Ishikawa (cell line): ENCODE results near the gene FAM171A1.

Experiments used
- CEBPB ChIP-seq: IDR thresholded peaks from 2 replicates; pipeline ENCODE4 v1.6.1; 2012
- CREB1 ChIP-seq: IDR thresholded peaks from 2 replicates; pipeline ENCODE4 v1.6.1; 2012; ENCODE audit warnings: low read depth
- EGR1 ChIP-seq: IDR thresholded peaks from 2 replicates; pipeline ENCODE4 v1.6.1; 2012
- EP300 ChIP-seq: IDR thresholded peaks from 2 replicates; pipeline ENCODE4 v1.6.1; 2012; ENCODE audit warnings: borderline replicate concordance
- FOXM1 ChIP-seq: IDR thresholded peaks from 2 replicates; pipeline ENCODE4 v1.6.1; 2012; ENCODE audit warnings: low read depth, borderline replicate concordance
- NFIC ChIP-seq: IDR thresholded peaks from 2 replicates; pipeline ENCODE4 v1.6.1; 2012
- REST ChIP-seq: IDR thresholded peaks from 2 replicates; pipeline ENCODE4 v1.6.1; 2012; ENCODE audit warnings: low read depth, mild to moderate bottlenecking
- TAF1 ChIP-seq: IDR thresholded peaks from 2 replicates; pipeline ENCODE4 v1.6.1; 2012; ENCODE audit warnings: low read depth, mild to moderate bottlenecking
- TCF12 ChIP-seq: IDR thresholded peaks from 2 replicates; pipeline ENCODE4 v1.6.1; 2012; ENCODE audit warnings: low read depth
- TEAD4 ChIP-seq: IDR thresholded peaks from 2 replicates; pipeline ENCODE4 v1.6.1; 2012
- USF1 ChIP-seq: IDR thresholded peaks from 2 replicates; pipeline ENCODE4 v1.6.1; 2012
- YY1 ChIP-seq: IDR thresholded peaks from 2 replicates; pipeline ENCODE4 v1.6.1; 2012; ENCODE audit warnings: low read depth
- ZBTB7A ChIP-seq: IDR thresholded peaks from 2 replicates; pipeline ENCODE4 v1.6.1; 2012; ENCODE audit warnings: low read depth
- TF ChIP-seq, protein P1 (sequence below): IDR thresholded peaks from 2 replicates; pipeline ENCODE4 v1.6.1; 2012

The FAM171A1 gene

DNA sequence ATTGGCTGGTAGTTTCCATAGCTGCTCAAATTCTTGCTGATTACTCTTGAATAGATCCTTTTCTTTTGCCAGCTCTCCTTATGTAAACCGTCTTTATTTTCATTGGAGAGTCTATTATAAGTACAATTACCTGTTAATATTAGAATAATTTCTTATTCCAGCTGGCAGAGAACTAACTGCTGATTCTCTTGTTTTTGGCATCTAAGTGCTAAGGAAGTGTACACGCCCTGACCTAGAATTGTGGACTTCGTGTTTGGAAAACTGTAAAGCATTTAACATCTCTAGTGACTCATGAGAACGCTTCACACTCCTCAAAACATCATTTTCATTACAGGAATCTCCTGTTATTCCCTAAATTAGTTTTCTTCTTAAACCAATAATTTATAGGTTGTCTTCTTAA, 39.9 kb upstream of the FAM171A1 start:
- TF ChIP-seq TEAD4 = no peak
- TF ChIP-seq NFIC = no peak
- no peak for TF ChIP-seq FOXM1
- TF ChIP-seq, protein P1, sequence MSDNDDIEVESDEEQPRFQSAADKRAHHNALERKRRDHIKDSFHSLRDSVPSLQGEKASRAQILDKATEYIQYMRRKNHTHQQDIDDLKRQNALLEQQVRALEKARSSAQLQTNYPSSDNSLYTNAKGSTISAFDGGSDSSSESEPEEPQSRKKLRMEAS = no peak
- TF ChIP-seq CEBPB = no peak
- no peak for TF ChIP-seq TAF1
- TF ChIP-seq ZBTB7A = no peak
- TF ChIP-seq EP300 = no peak
- no peak for TF ChIP-seq TCF12
- no peak for TF ChIP-seq CREB1
- TF ChIP-seq REST = no peak
- TF ChIP-seq USF1 = no peak

DNA sequence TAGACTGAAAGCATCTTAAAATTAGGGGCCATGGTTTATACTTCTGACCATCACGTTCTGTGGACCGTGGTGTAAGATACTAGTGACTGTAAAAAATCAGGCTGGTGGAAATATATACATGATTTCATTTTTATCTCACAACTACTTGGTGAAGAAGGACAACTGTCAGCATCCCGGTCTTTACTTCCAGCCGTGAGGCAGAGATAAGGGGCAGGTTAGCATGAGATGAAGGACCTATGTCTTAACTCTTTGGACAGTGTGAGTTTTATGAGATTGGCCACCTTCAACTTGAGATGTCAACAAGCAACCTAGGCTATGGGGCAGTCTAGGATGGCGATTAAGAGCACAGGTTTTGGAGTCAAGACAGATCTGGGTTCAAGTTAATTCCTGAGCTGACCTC, 37.5 kb upstream of the FAM171A1 start:
- TF ChIP-seq EP300 (no peak), REST (no peak), CREB1 (no peak), TEAD4 (no peak), CEBPB (no peak), TCF12 (no peak), TAF1 (no peak), ZBTB7A (no peak), EGR1 (no peak)

GRCh38 chr10:15405319-15405718, 34.2 kb upstream of the FAM171A1 start:
- TF ChIP-seq, protein P1 = no peak
- TF ChIP-seq TCF12 (no peak), EP300 (no peak), YY1 (no peak), TEAD4 (no peak), TAF1 (no peak), NFIC (no peak), USF1 (no peak), ZBTB7A (no peak), REST (no peak), CEBPB (no peak), CREB1 (no peak), FOXM1 (no peak)

DNA sequence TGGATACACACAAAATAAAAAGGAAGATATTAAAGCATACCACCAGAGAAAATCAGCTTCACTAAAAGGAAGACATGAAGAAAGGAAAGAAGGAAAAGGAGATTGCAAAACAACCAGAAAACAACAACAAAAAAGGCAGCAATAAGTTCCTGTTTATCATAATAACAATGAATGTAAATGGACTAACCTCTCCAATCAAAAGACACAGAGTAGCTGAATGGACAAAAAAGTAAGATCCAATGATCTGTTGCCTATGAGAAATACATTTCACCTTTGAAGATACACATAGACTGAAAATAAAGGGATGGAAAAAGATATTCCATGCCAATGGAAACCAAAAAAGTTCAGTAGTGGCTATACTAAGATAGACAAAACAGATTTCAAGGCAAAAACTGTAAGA, 30.3 kb upstream of the FAM171A1 start:
- no peak for TF ChIP-seq REST
- TF ChIP-seq USF1 = no peak
- no peak for TF ChIP-seq CREB1
